ENCODE data around the gene JPT1.
"Not testable (repeated sequence)": the region's sequence is repeated elsewhere in the genome, so short reads cannot be mapped to it uniquely, and the experiment has no call there.

JPT1 gene

DNA sequence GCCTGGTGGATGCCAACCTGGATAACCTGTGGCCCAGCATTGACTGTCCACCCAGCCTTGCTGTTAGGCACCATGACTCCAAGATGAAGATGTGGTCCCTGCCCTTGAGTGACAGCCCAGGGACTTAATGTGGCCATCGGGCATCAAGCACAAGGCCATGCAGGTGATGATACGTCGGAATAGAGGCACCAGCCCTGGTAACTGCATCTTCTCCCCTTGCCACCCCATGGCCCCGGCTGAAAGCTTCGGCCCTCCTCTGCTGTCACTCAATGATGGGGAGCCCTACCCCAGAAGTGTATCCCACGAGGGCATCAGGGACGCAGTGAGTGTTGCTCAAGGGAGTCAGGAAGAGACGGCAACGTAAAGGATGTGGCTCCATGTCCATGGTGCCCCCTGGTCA, 24.7 kb downstream of the JPT1 start:
- DNase-seq: no peak

DNA sequence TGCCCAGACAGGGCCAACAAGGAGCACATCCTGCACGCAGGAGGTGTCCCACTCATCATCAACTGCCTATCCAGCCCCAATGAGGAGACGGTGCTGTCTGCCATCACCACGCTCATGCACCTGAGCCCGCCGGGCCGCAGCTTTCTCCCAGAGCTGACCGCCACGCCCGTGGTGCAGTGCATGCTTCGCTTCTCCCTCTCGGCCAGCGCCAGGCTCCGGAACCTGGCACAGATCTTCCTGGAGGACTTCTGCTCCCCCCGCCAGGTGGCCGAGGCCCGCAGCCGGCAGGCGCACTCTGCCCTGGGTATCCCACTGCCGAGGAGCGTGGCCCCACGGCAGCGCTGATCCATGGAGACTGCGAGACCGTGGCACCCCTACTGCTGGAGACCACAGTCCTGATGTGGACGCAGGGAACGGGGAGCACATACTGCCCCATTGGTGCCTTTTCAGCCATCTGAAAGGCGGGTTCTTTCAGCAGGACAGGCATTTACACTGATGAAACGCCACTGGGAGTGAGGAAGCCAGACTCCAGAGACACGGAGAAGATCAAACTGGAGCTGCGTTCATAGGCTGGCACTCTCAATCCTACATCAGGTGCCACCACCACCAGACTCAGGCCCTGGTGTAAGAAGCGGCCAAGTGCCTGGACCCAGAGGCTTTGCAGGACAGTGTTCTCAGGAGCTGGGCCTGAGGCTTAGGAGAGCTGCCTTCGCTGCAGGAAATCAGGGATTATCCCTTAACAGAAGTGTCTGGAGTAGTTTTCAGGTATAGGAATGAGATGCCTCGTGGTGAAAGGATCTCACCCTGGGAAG, 25.4 kb downstream of the JPT1 start:
- DNase-seq: no peak

DNA sequence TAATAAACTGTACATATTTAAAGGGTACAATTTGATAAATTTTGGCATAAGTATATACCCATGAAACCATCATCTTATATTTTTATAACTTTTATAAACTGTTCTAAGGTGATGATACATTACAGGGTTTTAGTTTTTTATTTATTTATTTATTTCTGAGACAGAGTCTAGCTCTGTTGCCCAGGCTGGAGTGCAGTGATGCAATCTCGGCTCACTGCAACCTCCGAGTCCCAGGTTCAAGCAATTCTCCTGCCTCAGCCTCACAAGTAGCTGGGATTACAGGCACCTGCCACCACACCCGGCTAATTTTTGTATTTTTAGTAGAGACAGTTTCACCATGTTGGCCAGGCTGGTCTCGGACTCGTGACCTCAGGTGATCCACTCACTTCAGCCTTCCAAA, 26.4 kb downstream of the JPT1 start:
- DNase-seq: not testable (repeated sequence)

DNA sequence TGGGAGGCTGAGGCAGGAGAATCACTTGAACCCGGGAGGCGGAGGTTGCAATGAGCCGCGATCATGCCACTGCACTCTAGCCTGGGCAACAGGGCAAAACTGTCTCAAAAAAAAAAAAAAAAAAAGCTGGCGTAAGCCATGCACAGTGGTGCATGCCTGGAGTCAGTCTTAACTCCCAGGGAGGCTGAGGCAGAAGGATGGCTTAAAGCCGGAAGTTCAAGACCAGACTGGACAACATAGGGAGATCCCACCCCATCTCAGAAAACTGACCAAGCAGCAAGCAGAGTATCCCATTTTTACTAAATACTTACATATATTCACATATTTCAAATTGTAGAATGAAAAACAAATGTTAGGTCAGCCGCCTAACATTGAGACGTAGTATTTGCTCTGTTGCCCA, 27.4 kb downstream of the JPT1 start:
- DNase-seq: no peak

DNA sequence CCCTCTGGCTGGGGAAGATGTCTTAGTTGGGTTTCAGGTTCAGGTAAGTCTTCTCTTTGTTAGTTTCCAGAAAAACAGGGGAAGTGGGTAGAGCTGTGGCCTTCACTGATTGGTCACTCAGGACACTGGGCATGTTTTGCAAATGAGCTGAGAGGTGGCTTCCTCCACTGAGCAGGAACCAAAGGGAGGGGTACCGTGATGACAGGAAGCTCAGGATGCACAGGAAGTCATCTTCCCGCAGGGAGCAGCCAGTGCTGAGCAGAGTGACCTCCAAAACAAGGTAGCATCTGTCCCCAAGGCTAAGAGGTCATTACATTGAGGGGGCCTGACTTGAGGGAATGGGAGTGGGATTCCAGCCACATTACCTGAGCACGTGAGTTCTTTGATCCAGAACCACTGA, 28.3 kb downstream of the JPT1 start:
- DNase-seq: no peak

DNA sequence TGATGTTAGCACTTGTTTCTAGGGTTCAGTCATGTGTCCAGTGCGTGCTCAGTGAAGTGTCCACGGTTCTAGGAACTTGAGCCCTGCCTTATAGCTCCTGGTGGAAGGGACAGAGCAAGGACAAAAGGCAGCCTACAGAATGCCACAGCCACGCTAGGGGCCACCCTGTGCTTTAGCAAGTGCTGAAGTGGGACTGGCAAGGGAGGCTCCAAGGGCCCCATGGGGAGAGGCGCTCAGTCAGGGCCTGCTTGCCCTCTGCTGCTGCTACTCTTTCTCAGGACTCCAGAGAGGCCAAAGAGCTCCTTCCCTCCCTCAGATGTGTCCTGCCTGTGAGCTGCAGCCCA, 29.5 kb downstream of the JPT1 start:
- no peak for DNase-seq

DNA sequence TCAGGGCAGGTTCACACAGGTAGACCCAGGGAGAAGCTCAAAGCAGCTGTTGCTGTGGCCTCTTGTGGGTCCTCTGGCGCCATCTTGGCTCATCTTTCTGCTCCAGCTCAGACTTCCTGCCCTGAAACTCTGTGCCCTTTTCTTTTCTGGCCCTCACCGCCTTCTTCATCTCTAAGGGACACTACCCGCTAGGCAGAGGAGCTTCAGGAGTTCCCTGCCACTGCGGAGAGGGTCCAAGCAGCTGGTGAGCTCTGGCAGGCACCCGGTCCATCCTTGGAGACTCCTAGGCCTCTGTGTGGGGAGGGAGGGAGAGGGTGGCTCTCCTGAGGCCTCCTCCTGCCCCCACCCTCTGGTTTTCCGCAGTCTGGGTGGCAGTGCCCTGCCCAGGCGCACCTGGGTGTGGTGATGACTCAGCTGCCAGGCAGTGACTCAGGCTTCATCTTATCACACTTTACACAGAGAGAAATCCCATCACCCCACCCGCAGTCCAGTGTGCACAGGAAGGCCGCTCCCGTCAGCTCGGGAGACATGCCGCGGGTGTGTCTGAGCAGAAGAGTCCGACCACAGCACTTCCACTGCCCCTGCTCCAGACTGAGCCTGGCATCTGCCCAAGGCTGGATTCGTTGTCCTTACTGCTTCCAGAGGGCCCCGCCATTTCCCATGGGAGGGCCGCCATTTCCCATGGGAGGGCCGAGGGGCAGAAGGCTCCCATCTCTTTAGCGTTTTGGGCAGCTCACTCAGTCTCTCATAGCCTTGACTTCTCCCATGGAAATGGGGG, 30.1 kb downstream of the JPT1 start:
- no peak for DNase-seq

DNA sequence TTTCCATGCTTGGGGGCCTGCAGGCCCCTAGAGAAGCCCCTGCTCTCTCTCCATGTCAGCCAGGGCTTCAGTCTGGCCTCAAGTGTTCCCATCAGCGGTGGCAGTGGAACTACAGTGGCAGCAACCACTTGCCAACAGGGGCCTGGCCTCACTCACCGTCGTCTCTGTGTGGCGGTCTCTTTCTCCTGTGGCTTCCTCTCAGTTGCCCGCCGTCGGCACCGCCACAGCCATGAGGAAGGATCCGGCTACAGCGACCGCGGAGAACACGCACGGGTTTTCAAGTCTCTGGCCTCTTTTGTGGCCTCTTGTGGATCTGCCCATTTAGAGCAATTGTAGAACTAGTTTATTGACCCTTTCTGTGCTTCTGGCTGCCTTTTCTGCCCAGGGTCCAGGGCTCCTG, 36.0 kb downstream of the JPT1 start:
- no peak for DNase-seq

DNA sequence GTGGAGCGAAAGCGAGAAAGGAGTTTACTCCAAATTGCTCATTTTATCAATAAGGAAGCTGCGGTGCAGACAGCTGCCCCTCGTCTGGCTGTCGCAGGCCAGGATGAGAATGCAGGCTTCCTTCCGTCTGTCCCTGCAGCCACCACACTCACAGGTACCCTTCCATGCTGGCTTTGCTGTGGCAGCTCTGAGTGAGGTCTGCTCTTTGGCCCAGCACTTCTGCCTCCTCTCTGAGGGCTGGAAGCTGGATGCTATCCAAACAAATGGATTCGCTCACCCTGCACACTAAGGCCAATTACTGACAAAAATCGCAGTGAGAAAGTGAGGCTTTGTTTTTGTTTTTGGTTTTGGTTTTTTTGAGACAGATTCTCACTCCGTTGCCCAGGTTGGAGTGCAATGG, 37.6 kb downstream of the JPT1 start:
- DNase-seq: no peak

DNA sequence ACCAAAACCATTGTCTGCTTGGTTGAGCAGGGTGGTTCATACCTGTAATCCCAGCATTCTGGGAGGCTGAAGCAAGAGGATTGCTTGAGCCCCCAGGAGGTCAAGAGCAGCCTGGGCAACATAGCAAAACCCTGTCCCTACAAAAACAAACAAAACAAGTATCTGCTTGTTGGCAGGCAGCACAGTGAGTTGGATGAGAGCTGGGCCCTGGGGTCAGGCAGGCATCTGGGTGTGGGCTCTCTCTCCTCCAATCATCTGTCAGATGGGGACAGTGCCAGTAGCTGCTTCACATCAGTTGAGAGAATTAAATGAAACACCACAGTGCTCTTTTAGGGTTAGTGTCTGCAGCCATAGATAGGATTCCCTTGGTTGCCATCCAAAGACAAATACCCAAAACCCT, 38.8 kb downstream of the JPT1 start:
- no peak for DNase-seq

DNA sequence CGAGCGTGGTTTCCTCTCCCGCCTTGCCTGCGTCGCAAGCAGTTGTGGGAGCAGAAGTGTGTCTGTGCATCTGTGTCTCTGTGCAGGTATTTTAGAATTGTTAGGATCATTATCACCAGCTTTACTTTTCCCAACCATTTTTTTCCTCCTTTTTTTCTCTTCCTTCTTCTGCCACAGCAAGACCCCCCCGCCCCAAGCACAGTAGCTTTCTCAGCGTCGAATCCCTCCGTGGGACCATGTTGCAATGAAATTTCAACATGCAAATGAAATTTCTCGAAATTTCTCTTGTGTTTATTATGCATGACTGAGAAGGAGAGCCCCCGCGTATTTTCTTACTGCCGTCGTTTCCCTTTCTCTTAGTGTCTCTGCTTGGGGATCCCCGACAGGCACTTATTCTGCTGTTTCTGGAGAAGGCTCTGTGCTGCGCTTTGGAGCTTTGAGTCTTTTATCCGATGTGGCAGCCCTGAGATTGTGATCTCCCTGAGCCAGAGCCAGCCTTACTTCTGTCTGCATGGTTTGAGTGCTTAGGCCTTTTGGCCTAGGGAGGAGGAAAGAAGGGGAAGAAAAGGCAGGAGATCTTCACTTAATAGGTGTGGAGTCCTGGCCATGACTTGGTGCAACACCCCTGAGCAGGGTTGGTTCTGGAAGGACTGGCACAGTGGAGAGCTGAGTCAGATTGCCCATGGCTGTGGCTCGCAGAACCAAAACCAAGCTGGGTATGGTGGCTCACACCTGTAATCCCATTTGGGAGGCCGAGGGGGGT, 39.6 kb downstream of the JPT1 start:
- DNase-seq: peak; percentile 52 to 65 (median 63)

DNA sequence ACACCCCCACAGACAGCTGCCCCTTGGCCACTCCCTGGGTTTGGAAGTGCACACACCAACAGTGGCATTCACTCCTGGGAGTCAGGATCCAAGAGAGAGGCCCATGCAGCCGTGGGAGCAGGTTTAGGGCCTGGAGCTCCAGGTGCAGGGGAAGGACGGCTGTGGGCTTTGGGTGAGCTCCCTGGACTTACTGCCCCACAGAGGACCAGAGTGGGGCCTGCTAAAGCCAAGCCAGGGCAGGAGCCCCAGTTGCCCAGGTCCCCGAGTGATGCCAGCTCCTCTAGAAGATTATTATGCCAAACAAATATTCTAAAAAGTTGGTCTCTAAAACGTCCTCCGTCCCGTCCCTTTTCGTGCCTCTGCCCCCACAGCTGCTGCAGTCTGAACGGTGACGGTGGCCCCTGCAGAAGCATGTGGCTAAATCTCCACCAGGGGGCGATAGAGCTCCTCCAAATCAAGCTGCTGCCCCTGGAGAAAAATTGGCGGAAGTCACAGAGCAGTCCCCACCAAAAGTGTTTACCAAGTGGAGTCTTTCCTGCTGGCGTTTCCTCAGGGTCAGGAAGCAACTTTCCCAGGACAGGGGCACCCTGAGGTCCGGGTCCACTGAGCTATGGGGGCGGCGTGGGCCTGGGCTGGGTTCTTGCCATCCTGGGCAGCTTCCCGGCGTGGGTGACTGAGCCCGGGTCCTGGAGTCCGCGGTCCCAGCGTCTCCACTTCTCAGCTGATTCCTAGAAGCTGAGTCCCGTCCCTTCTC, 40.3 kb downstream of the JPT1 start:
- DNase-seq: peak; percentile 93 to 95 (median 95)

DNA sequence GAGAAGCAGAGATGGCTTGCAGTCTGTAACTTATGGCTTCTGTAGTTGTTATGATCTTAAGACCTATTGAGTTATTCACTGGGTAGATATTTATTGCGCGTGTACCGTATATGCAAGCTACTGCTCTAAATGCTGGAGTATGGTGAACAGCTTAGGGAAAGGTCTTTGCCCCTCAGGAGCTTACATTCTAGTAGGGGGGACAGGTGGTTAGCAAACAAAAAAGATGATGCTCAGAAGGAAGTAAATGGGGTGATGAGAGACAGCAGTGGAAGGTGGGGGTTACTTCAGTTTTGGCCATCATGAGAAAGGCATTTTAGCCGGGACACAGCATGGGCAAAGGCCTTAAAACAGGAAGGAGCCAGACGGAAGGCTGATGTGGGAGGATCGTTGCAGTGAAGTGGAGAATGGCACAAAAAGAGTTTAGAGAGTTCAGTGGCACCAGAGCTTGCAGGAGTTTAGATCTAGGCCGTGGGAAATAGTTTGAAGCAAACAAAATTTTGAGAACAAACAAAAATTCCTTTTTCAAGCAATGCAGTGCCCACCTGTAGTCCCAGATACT, 42.5 kb downstream of the JPT1 start:
- peak; percentile 29 to 44 (median 35) for DNase-seq

DNA sequence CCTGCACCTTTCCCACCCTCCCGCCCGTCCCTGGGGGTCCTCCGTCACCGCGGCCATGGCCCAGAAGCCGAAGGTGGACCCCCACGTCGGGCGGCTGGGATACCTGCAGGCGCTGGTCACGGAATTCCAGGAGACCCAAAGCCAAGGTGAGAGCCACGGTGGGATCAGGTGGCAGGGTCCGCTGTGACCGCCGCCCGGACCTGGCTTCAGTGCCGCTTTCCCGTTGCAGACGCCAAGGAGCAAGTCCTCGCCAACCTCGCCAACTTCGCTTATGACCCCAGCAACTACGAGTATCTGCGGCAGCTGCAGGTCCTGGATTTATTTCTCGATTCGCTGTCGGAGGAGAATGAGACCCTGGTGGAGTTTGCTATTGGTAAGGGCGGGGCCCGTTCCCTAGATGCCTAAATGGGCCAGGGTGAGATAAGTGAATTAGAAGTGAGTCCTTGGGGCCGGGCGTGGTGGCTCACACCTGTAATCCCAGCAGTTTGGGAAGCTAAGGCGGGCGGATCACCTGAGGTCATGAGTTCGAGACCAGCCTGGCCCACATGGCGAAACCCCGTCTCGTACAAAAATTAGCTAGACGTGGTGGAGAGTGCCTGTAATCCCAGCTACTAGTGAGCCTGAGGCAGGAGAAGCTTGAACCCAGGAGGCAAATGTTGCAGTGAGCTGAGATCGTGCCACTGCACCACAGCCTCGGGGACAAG, 43.9 kb downstream of the JPT1 start:
- peak; percentile 28 to 45 (median 32) for DNase-seq

DNA sequence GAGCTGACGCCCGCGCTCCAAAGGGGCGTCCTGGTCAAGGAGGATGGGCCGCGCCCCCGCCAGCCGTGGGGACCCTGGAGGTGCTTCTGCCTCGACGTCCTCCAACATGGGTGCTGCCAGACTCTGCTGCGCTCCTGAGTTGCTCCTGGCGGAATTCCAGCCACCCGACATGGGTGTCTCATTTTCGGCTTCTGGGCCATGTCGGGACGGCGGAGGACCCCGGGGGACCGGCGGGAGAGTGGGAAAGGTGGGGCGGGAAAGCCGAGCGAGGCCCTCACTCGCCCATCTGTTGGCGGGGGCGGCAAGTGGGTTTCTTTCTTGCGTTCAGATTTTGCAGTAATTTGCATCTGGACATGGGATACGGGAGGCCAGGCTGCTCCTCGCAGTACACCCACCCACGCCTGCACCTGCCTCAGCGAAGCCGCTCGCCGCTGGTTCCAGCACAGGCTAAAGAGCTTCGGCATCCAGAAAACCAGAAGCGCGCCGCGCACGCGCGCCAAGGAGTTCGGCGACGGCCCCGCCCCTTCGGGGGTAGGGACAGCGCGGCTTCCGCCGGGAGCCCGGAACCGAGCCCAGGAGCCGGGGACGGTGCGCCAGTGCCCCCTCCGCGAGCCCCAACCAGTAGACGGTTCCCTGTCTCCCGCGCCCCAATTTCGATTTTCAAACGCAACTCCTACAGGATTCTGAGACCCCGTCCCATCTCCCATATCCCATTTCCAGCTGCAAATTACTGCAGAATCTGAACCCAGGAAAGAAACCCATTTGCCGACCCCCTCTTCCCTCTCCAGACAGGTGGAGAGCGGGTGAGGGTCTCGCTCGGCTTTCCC, 44.7 kb downstream of the JPT1 start, which contains the start of gene ARMC7:
Gene ARMC7 (plus strand): TSS at position 563 of the 827 bp plus-strand sequence. CDS start 320 bp downstream, outside the sequence.
- DNase-seq: peak; percentile 92 to 97 (median 95)

DNA sequence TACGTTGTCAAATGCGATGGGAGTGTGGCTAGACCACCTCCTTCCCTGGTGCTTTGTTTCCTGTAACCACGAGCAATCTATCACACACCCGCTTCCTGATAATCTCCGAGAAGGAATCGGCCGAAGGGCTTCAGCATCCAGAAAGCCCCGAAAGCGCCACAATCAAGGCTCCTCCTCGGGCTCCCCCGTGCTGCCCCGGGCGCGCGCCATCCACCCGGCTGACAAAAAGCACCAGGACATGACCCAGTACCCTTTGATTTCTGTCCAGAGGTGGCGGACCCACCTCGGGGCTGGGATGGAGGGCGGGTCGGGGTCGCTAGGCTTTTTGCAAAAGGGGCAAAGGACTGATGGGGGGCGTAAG, 45.3 kb downstream of the JPT1 start:
- peak in 2 of 3 donors; percentile 22 to 47 for DNase-seq

DNA sequence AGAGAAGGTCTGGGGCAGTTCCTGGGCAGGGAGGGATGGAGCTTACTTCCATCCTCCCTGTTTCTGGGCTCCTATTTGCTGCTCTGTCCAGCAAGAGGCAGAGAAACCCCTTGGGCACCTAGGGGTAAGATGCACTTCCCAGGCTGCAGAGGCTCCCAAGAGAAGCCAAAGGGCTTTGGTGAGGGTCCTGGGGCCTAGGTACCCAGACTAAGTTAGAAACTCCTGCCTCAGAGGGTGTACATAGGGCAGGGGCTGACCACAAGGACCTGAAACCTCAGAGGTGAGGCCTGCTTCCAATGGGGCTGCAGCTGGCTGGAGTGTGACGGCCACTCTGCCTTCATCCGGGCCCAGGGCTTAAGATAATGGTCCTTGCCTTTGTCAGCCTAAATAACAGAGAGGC, 46.1 kb downstream of the JPT1 start:
- no peak for DNase-seq

DNA sequence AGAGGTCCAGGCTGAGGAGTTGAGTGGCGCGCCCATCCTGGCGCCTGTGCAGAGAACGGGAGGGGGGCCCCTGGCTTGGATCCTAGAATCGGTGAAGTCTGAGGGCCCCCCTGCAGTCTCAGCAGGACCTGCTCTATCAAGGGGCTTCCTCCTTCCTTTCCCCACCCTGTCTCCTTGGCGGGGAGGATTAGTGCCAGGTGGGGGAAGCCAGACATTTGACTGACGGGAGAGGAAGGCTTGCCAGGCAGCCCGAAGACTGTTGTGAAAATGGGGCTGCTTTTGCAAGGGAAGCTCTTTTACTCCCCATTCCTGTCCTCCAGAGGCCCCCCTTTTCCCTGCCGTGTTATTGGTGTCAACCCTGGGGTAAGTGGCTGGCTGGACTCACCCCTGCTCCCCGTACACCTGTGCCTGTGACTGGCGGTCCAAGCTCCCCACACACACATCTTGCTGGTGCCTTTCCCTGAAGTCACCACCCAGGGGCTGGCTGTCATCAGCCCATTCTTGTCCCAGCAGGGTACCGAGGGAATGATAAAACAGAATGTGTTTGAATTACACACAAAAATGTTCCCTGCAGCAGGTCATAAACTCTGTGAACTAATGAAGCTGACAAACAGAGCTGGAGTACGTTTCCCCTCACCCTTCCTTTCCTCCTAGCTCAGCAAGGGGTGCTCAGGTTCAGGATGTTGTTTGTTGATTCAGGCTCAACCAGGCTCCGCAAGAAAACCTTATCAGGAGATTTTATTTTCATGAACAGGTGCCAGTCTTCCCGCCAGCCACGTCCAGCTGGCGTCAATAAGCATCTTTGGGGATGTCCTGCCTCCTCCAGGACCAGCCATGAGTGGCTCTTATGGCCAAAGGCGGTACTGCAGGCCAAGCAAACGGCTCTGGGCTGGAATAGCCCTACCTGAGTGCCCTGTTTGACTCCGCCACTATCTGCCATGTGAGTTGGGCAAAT, 48.9 kb downstream of the JPT1 start:
- peak; percentile 48 to 62 (median 51) for DNase-seq
